MM.1S (cell line): Measurements from ENCODE around the gene MAEA.

Source experiments
- EZH2 ChIP-seq: fragments of 300-600 bp; sonication (generic); optimal IDR thresholded peaks from 2 replicates; pipeline ENCODE3; 2017; ENCODE audit warnings: low read depth, mild to moderate bottlenecking, antibody characterized with exemption, low read length, mixed read lengths
- EZH2phosphoT487 ChIP-seq: fragments of 300-600 bp; sonication (generic); IDR thresholded peaks from 2 replicates; pipeline ENCODE4 v1.6.1; 2018; ENCODE audit warnings: antibody characterized with exemption, low read length
- TF ChIP-seq, protein P1 (sequence below): fragments of 300-600 bp; sonication (generic); IDR thresholded peaks from 2 replicates; pipeline ENCODE4 v1.5.1; 2016; ENCODE audit warnings: antibody characterized with exemption, low read length, mixed read lengths

DNA sequence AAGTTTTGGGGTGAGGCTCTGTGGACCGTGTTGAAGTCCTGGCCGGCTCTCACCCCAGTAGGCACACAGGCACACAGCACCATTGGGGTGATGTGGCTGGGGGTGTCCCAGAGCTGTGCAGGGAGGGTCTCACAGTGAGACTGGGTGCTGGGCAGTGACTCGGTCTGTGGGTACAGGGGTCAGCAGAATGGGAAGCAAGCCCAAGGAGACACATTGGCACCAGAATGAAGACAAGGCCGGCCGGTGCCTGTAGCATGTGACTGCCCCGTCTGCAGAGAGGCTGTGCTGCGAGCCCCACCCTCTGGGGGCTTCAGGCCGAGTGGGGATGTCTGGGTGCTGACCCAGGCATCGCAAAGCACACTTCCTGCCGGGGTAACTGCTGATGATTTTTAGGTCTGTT, 5.2 kb downstream of the MAEA start:
- TF ChIP-seq, protein P1, sequence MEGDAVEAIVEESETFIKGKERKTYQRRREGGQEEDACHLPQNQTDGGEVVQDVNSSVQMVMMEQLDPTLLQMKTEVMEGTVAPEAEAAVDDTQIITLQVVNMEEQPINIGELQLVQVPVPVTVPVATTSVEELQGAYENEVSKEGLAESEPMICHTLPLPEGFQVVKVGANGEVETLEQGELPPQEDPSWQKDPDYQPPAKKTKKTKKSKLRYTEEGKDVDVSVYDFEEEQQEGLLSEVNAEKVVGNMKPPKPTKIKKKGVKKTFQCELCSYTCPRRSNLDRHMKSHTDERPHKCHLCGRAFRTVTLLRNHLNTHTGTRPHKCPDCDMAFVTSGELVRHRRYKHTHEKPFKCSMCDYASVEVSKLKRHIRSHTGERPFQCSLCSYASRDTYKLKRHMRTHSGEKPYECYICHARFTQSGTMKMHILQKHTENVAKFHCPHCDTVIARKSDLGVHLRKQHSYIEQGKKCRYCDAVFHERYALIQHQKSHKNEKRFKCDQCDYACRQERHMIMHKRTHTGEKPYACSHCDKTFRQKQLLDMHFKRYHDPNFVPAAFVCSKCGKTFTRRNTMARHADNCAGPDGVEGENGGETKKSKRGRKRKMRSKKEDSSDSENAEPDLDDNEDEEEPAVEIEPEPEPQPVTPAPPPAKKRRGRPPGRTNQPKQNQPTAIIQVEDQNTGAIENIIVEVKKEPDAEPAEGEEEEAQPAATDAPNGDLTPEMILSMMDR: no peak
- TF ChIP-seq EZH2 (no peak), EZH2phosphoT487 (no peak)
